Activated CD4-positive, alpha-beta T cell treated with anti-CD3 and anti-CD28 coated beads, Interleukin-2, amount 50 U/mL, for 48 hours (primary cell): Measurements from ENCODE around the gene ST8SIA5.

ENCODE experiments used
- DNase-seq, 2 experiments: peaks; one replicate each; pipeline ENCODE4 v3.0.0-alpha.2; 2020

ST8SIA5 gene

GRCh38 chr18:46705521-46705920 lies 51.3 kb downstream of the ST8SIA5 start:
- no peak for DNase-seq

DNA sequence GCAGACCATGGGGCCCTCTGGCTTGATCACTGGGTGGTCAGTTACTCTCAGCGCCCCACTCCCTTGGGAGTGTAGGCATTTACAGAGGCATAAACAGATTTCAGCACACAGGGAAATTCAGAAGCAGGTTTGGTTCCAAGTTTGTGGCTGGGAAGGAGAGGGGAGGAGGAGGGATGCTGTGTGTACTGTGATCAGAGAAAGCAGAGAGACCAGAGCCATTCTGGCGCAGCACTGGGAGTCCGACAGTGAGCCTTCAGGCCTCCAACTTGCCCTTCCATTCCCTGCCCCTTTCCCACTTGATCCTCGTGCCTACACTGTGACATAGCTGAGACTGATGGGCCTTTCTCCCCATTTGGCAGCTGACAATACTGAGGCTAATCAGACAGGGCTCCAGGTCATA lies 52.0 kb downstream of the ST8SIA5 start:
- DNase-seq: no peak

- DNase-seq: no peak
These were observed 52.7 kb downstream of the ST8SIA5 start for GRCh38 chr18:46704189-46704588.

GRCh38 chr18:46702471-46702870 lies 54.4 kb downstream of the ST8SIA5 start:
- DNase-seq: no peak

- no peak for DNase-seq
These were observed 56.6 kb downstream of the ST8SIA5 start for GRCh38 chr18:46700066-46700824.

DNA sequence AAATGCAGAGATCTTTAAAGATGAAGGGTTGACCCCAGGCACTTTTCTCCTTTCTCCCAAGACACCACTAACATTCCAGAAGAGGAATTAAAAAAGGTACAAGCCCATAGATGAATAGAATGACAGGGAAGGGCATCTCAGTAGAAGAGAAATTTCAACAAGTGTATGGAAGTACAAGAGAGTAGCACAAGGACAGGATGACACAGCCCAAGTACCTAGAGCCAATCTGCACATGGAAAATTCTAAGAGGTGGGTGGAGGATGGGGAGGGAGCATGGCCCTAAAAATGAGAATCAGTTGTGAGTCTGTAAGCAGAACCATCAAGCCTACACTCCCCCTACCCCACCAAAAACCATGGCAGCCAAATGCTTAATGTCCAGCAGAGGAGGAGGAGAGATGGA lies 60.2 kb downstream of the ST8SIA5 start:
- DNase-seq: no peak

- DNase-seq: no peak
These were observed 60.6 kb downstream of the ST8SIA5 start for GRCh38 chr18:46696268-46696667.

GRCh38 chr18:46693996-46694395 lies 62.9 kb downstream of the ST8SIA5 start:
- DNase-seq: no peak

GRCh38 chr18:46688853-46689525 lies 67.9 kb downstream of the ST8SIA5 start:
- DNase-seq: no peak

DNA sequence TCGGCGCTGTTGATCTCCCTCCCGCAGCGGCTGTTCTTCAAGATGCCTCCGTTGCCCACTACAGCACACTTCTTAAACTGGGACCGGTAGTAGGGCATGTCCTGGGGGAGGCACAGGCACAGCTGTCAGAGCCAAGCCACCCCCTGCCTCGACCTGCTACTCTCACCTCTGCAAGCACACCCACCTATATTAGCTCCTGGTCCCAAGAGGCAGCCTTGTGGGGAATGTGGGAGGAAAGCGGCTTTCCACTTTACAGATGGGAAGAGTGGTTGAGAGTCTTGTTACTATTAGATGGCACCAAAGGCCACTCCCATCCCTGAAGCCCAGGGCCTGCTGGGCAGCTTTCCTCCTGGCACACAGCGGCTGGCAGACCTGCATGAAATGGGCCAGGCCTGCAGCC lies 70.7 kb downstream of the ST8SIA5 start:
- DNase-seq: no peak

GRCh38 chr18:46683252-46683651 lies 73.6 kb downstream of the ST8SIA5 start:
- DNase-seq: no peak

GRCh38 chr18:46680784-46681695 lies 75.8 kb downstream of the ST8SIA5 start:
- DNase-seq: no peak

DNA sequence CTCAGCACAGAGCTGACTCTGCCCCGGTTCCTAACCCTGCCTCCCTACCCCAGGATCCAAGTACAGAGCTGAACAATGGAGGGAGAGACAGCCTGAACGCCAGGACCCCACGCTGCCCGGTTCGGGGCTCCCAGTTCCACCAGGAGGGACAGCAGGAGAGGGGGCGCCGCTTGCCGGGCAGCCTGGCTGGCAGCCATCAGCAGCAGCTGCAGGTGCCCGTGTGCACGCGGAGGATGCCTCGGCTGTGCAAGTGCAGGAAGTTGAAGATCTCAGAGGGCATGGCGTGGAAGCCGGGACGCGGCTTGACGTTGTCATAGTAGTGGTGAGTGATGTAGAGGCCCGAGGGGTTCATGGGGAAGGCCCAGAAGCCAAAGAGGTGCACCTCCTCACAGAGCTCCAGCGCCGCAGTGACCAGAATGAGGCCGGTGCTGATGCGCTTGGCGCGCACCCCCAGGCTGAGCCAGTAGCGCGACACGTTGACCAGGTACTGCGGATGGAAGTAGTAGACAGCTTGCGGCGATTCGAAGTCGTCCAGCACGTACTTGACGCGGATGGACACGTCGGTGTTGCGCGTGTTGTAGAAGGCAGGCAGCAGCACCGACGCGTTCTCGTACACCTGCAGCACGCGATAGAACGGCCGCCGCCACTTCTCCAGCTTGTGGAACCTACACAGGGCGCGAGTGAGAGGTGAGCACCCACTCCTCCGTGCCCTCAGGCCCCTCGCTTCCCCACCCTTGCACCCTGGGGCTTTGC lies 76.8 kb downstream of the ST8SIA5 start:
- no peak for DNase-seq

DNA sequence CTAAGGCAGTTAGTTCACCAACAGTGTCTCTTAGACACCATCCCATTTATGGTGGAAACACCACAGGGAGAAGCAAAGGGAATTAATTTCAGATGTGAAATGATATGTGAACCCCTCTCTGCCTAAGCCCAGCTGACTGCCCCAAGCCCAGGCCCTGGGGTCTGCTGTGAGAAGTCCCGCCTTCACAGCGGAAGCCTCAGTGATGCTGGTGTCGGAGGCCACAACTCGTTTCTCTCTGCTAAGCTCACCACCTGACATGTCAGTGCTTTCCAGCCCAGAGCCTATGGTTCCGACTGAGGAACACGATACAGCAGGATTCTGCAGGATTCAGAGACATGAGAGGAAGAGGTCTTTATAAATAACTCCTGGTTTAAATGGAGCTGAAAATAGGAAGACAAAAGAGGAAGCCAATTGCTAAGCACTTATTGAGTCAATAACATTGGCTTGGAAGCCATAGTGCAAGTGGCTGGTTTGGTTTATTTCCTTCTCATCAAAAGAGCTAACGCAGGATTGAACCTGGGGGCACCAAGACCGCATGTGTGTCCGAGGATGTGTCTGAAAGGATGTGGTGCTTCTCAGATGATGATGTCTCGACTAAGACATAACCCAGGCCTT lies 78.0 kb downstream of the ST8SIA5 start:
- DNase-seq: no peak

GRCh38 chr18:46678041-46678440 lies 78.8 kb downstream of the ST8SIA5 start:
- no peak for DNase-seq

DNA sequence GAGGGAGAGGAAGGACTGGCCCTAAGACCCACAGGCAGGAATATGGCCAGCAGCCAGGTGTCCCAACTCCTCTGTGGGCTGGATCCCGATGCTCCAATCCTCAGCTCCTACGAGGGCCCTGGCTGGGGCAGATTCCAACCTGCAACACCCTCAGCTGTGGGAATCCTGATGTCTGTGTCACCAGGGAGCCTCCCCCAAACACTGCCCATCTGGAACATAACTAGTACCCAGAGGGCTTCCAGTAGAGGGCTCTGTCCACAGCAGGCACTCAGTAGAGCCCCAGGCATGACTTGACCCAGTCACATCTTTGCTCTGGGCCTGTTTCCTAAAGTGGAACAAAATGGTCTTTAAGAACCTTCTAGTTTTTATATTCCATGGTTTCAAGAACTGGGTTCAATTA lies 79.2 kb downstream of the ST8SIA5 start:
- no peak for DNase-seq

DNA sequence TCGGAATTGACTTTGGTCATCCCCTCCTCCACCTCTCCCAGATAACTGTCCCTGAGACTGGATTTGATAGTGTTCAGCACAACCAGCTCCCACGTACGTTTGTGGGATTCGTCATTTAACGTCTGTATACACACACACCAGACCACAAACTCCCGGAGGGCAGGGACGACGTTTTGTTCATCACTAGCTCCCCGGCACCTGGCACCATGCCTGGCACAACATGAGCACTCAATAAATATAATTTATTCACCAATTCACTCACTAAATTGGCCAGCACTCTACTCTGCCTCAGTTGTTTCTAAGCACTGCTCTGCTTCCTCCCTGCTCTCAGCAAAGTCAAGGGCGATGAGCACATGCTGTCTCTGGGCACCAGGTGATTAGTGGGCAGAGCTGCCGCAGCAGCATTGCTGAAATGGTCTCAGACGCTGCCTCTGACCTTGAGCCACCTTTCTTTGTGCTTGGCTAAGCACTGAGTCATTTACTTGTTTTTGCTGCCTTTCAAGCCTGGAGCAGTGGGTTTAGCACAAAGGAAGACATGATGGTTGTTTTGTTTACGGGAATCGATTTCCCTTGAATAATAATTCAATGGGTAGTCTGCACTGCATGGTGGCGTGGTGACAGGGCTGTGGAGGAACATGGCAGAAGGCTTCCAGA lies 80.5 kb downstream of the ST8SIA5 start:
- DNase-seq: no peak

GRCh38 chr18:46675112-46675511 lies 81.7 kb downstream of the ST8SIA5 start:
- DNase-seq: no peak

DNA sequence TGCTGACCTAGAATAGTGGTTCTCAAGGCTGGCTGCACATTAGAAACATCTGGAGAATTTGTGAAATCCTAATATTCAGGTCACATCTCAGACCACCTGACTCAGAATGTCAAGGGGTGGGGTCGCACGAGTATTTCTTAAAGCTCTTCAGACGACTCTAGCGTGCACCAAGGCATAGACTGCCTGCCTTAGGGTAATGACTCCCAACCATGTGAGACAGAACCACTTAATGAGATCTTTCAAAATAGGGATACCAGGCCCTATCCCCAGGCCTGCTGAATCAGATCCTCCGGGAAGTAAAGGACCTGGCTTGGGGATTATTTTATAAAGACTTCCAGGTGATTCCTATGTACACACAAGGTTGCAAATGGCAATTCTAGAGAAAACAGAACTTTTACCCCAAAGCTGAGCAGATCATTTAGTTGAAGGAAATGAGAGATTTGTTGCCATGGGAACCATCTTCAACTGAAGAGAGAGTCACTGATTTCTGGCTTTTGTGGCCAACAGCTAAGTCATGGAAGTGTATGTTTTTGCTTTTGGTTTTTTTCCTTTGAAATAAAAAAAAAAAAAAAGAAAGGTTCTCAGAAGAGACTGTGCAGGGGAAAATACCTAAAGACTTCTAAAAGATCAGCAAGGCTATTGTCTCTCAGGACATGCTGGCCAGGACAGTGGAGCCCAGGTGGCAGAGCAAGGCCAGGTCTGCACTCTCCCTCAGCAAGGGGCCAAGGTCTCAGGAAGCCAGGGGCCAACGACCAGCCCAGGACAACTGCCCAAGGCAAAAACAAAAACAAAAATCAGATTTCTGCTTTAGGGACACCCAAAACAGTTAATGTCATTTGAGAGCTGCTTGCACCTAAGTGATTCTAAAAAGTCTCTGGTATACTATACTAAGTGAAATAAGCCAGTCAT lies 84.5 kb downstream of the ST8SIA5 start:
- DNase-seq: no peak

DNA sequence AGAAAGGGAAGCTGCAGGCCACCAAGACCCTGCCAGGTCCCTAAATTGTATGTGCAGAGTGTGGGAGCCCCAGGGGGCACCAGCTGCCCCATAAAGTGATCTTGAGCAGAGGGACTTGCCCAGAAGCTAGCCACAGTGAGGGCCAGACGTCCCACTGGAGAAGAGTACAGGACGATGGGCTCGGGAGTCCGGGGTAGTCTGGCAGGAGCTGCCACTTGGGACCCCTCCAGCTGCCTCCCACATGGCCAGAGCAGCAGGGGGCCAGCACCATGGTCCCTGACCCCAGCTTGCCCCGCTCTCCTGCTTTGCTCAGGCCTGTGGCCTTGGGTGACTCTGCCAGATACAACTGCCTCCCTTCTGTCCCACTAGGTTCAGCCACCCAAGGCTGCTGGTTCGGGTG lies 88.2 kb downstream of the ST8SIA5 start:
- DNase-seq: no peak

DNA sequence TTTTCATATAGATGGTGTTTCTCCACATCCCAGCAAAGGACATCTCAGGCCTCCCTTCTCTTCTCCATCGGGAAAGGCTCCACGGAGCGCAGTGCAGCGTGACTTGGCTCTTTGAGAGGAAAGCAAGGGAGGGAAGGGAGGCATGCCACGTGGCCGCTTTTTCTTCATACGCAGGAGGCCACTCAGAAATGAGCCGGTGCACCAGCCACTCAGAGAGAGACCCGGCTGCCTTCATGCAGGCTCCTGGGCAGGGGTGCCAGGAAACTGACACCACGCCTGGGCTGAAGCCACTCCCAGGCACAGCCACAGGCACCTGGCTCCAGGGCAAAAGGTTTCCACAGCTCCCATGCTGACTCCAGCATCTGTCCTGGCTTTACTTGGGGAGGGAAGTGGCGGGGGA lies 88.7 kb downstream of the ST8SIA5 start:
- DNase-seq: no peak
